T1000 (cell line): Measurements from ENCODE around the gene ALKBH4.
"Not testable (repeated sequence)": the region's sequence is repeated elsewhere in the genome, so short reads cannot be mapped to it uniquely, and the experiment has no call there.

Source experiments
- DNase-seq: peaks from one replicate; lab custom pipeline; 2025; ENCODE audit warnings: mixed read lengths; lab: John Stamatoyannopoulos, UW

ALKBH4 gene

DNA sequence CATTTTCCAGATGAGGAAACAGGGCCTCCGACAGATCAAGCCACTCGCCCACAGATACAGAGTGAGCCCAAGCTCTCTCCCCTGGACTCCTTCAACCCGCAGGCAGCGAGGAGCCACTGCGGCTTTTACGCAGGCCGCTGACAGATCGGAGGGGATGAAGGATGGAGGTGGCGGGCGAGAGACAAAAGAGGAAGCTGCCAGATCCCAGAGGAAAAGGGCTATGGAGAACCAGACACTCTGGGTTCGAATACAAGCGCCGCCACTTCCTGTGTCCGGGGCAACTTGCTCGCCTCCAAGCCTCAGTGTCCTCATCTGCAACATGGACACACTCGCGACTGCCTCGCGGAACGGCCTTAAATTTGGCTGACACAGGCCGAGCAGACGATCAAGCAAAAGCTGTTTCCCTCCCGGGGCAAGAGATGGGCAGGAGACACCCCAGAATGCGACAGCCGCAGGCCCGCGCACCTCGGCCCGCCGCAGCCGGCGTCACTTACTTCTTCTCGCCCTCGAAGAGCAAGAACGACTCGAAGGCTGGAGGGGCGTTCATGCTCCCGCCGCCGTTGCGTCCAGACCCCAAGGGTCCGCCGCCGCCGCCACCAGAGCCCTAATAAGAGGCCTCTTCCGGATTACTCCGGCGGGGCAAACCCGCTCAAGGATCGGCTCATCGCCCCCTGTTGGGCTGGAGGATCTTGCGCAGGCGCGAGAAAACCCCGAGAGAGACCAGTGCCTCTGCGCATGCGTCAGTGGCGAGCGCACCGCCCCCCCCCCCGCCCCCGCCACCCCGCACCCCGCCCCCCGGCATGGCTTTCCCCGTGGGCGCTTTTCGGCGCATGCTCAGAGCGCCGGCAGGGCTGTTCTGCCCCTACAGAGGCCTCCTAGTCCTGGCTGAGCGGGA, 13.9 kb upstream of the ALKBH4 start, which contains the start of gene POLR2J:
POLR2J (minus strand) TSS at position 609 of the 895 bp plus-strand sequence; CDS start at position 547, 62 bp downstream.
- not testable (repeated sequence) for DNase-seq

GRCh38 chr7:102474736-102475435, 10.2 kb upstream of the ALKBH4 start:
- not testable (repeated sequence) for DNase-seq

GRCh38 chr7:102474116-102474515, 9.5 kb upstream of the ALKBH4 start:
- not testable (repeated sequence) for DNase-seq

- DNase-seq: no peak
Observed at GRCh38 chr7:102473271-102473991, 8.8 kb upstream of the ALKBH4 start.

DNA sequence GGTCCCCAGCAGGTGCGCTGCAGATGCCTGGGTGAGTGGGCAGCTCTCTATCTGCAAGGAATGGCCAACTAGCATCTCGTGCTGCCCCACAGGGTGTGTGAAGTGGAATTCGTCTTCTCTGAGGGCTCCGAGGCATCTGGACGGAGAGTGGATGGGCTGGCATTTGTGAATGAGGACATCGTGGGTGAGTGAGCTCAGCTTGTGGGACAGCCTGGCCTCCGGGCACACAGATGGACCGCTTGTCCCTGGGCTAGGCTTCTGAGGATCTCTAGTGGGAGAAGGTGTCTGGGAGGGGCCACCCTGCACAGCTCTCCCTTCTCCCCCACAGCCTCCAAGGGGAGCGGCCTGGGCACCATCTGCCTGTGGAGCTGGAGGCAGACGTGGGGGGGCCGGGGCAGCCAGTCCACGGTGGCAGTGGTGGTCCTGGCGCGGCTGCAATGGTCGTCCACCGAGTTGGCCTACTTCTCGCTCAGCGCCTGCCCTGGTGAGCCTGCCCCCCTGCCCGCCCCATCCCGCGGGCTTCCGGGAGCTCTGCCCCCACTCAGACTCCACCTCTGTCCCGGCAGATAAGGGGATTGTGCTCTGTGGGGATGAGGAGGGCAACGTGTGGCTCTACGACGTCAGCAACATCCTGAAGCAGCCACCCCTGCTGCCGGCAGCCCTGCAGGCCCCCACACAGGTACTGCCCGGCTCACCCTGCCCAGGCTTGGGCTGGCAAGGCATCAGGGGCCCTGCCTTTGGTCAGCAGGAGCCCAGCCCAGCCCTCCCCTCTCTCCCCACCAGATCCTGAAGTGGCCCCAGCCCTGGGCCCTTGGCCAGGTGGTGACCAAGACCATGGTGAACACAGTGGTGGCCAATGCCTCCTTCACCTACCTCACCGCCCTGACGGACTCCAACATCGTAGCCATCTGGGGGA, 7.7 kb upstream of the ALKBH4 start:
- DNase-seq: no peak

GRCh38 chr7:102471791-102472125, 7.1 kb upstream of the ALKBH4 start:
- no peak for DNase-seq

- no peak for DNase-seq
Observed at GRCh38 chr7:102469972-102470825, 5.5 kb upstream of the ALKBH4 start.

DNA sequence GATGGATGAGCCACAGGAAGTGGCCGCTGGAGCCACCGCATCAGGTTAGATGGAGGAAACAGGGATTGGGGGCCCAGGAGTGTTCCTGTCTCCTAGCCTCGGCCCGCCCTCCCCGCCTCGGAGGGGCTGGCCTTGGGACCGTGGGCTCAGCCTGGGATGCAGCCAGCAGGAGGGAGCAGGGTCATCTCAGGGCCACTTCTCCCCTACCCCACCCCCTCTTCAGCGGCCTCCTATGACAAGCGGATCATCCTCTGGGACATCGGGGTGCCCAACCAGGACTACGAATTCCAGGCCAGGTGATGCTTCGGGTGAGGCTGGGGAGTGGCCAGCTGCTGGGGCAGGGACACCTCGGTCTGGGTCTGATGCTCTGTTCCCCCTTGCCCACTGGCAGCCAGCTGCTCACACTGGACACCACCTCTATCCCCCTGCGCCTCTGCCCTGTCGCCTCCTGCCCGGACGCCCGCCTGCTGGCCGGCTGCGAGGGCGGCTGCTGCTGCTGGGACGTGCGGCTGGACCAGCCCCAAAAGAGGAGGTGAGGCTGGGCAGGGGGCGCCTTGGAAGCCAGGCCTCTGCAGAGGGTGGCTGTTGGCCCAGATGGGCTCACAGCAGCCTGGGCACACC, 4.8 kb upstream of the ALKBH4 start:
- DNase-seq: no peak

- DNase-seq: no peak
Observed at GRCh38 chr7:102468478-102469350, 4.1 kb upstream of the ALKBH4 start.

GRCh38 chr7:102467581-102468477, 3.2 kb upstream of the ALKBH4 start:
- no peak for DNase-seq

- DNase-seq: no peak
Observed at GRCh38 chr7:102466097-102466496, 1.4 kb upstream of the ALKBH4 start.

- DNase-seq: no peak
Observed at GRCh38 chr7:102463841-102464576, 654 bp downstream of the ALKBH4 start.

GRCh38 chr7:102460467-102460866, 4.2 kb downstream of the ALKBH4 start:
- DNase-seq: no peak

GRCh38 chr7:102459221-102459844, 5.3 kb downstream of the ALKBH4 start:
- DNase-seq: no peak

DNA sequence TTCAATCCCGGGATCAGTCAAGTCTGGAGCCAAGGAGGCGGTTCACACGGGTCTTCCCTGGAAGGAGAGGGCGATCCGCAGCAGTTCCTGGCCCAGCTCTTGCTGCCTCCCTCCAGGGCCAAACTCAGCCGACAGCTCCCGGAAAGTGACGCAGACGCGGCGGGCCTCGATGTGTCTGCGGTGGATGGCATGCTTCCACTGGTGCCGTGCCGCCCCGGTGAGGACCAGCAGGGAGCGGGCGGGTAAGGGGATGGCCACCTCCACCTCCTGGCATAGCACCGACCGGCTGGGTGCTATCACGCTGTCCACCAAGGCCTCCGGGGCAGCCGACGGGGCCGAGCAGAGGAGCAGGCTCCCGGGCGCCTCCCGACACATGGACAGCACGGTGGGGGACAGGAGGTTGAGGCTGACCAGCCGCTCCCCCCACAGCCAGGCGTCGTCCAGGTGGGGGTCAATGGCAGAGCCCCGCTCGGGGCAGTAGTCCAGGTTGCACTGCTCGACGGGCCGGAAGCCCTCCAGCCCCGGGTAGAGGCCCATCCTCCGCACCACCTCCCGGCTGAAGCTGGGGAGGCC, 7.2 kb downstream of the ALKBH4 start:
- DNase-seq: no peak

- DNase-seq: no peak
Observed at GRCh38 chr7:102456327-102456726, 8.3 kb downstream of the ALKBH4 start.
